Neural progenitor cell (in vitro differentiated cells): ENCODE results near the gene SH3BP2. TPM values are rescaled to one million over a fixed set of nuclear protein-coding genes. Genes with fewer than 3 reads are reported as not detected.
A peak's percentile ranks its signal among the peaks of the same experiment; 100 is the strongest.

Experiments
- DNase-seq: peaks from one replicate; pipeline ENCODE4 v3.0.0-alpha.2; 2016; ENCODE audit warnings: low spot score
- H2AFZ ChIP-seq: fragments of 200-600 bp; sonication (generic); replicated peaks from 2 replicates; pipeline ENCODE4 v1.6.1; 2016; ENCODE audit warnings: antibody characterized with exemption
- H3F3A ChIP-seq: fragments of 200-600 bp; sonication (generic); 2 replicates; pipeline ENCODE4 v1.6.1; 2016; ENCODE audit warnings: antibody characterized with exemption, low read depth
- H3K27ac ChIP-seq: fragments of 200-600 bp; sonication (generic); 2 replicates; pipeline ENCODE4 v1.5.1; 2016; ENCODE audit warnings: mild to moderate bottlenecking
- H3K27me3 ChIP-seq: fragments of 200-600 bp; sonication (generic); 2 replicates; pipeline ENCODE4 v1.6.1; 2016; ENCODE audit warnings: mild to moderate bottlenecking, moderate library complexity
- H3K36me3 ChIP-seq: fragments of 200-600 bp; sonication (generic); 2 replicates; pipeline ENCODE4 v1.5.1; 2016
- H3K4me1 ChIP-seq: fragments of 200-600 bp; sonication (generic); 2 replicates; pipeline ENCODE4 v1.6.1; 2016; ENCODE audit warnings: mixed run types
- H3K4me2 ChIP-seq: fragments of 200-600 bp; sonication (generic); 2 replicates; pipeline ENCODE4 v1.6.1; 2016
- H3K4me3 ChIP-seq: fragments of 200-600 bp; sonication (generic); 2 replicates; pipeline ENCODE4 v1.5.1; 2016
- H3K79me2 ChIP-seq: fragments of 200-600 bp; sonication (generic); 2 replicates; pipeline ENCODE4 v1.6.1; 2016; ENCODE audit warnings: low read depth
- H3K9ac ChIP-seq: fragments of 200-600 bp; sonication (generic); 2 replicates; pipeline ENCODE4 v1.6.1; 2016
- H3K9me3 ChIP-seq: fragments of 200-600 bp; sonication (generic); 2 replicates; pipeline ENCODE4 v1.5.1; 2016; ENCODE audit warnings: low read depth
- H4K20me1 ChIP-seq: fragments of 200-600 bp; sonication (generic); 2 replicates; pipeline ENCODE4 v1.6.1; 2016; ENCODE audit warnings: low read depth
- H3K27ac Mint-ChIP-seq: 3 replicates; pipeline ENCODE4 v1.8.0; 2021; ENCODE audit warnings: mixed read lengths
- H3K27me3 Mint-ChIP-seq: 2 replicates; pipeline ENCODE4 v1.8.0; 2022; ENCODE audit warnings: low read depth, mild to moderate bottlenecking, inconsistent platforms, moderate library complexity, mixed read lengths; ENCODE audit not compliant: insufficient read depth
- H3K36me3 Mint-ChIP-seq: 3 replicates; pipeline ENCODE4 v1.8.0; 2021; ENCODE audit warnings: mixed read lengths
- H3K4me1 Mint-ChIP-seq: 3 replicates; pipeline ENCODE4 v1.8.0; 2021; ENCODE audit warnings: mixed read lengths
- H3K4me3 Mint-ChIP-seq: 3 replicates; pipeline ENCODE4 v1.8.0; 2021; ENCODE audit warnings: mild to moderate bottlenecking, moderate library complexity, mixed read lengths
- H3K9me3 Mint-ChIP-seq: 3 replicates; pipeline ENCODE4 v1.8.0; 2020; ENCODE audit warnings: mixed read lengths
- CTCF ChIP-seq: fragments of 200-600 bp; sonication (generic); IDR thresholded peaks from 2 replicates; pipeline ENCODE4 v1.5.1; 2017; ENCODE audit warnings: antibody characterized with exemption, mild to moderate bottlenecking
- EZH2 ChIP-seq: fragments of 200-600 bp; sonication (generic); IDR thresholded peaks from 2 replicates; pipeline ENCODE4 v1.6.1; 2017; ENCODE audit warnings: antibody characterized with exemption, mild to moderate bottlenecking, moderate library complexity
- EZH2phosphoT487 ChIP-seq: fragments of 200-600 bp; sonication (generic); IDR thresholded peaks from 2 replicates; pipeline ENCODE4 v1.6.1; 2017; ENCODE audit warnings: antibody characterized with exemption
- total RNA-seq: library from RNA; depleted of rRNA; stranded (reverse); fragments of >200 nt; gene quantifications from 2 replicates; pipeline ENCODE4 v1.2.3, GENCODE V29; 2015; ENCODE audit warnings: low replicate concordance

Gene SH3BP2
- total RNA-seq, 1 donor from 2014 or later = 11.8 TPM

- Histone ChIP-seq H3K4me3 (peak overlapping the region; percentile 52), H3K4me2 (peak overlapping the region; percentile 82)
Measured at GRCh38 chr4:2793586-2794485, 951 bp downstream of the SH3BP2 start.

GRCh38 chr4:2794486-2795299 lies 1.8 kb downstream of the SH3BP2 start:
- Histone ChIP-seq H4K20me1 (no peaks in the 10 kb centered on the region), H3F3A (peaks cover 5% of the 10 kb centered on the region), H2AFZ (no peak overlapping the region), H3K27ac (no peak overlapping the region), H3K4me1 (no peaks in the 10 kb centered on the region), H3K4me3 (no peak overlapping the region), H3K36me3 (no peaks in the 10 kb centered on the region), H3K79me2 (no peaks in the 10 kb centered on the region), H3K9me3 (no peaks in the 10 kb centered on the region), H3K9ac (no peak overlapping the region), H3K27me3 (peaks cover 32% of the 10 kb centered on the region), H3K4me2 (no peak overlapping the region)
- Mint-ChIP-seq H3K27ac (no peak overlapping the region), H3K4me1 (peaks cover 12% of the 10 kb centered on the region), H3K27me3 (peaks cover 11% of the 10 kb centered on the region), H3K9me3 (no peaks in the 10 kb centered on the region), H3K4me3 (peak overlapping the region; percentile 86), H3K36me3 (no peaks in the 10 kb centered on the region)
- DNase-seq = peak; percentile 1
- TF ChIP-seq EZH2 (no peak), CTCF (no peak), EZH2phosphoT487 (no peak)

More at GRCh38 chr4:2793586-2794485, 951 bp downstream of the SH3BP2 start:
- H3K36me3 Mint-ChIP-seq = no peaks in the 10 kb centered on the region
- TF ChIP-seq EZH2phosphoT487 (no peak), EZH2 (no peak), CTCF (no peak)
- H3K9me3 Mint-ChIP-seq = no peaks in the 10 kb centered on the region
- H3K9ac ChIP-seq = no peak overlapping the region
- no peaks in the 10 kb centered on the region for H3K9me3 ChIP-seq
- no peak overlapping the region for H3K27ac Mint-ChIP-seq
- peaks cover 32% of the 10 kb centered on the region for H3K27me3 ChIP-seq
- H3K27ac ChIP-seq = no peak overlapping the region
- peak; percentile 30 for DNase-seq
- no peaks in the 10 kb centered on the region for H4K20me1 ChIP-seq
- no peak overlapping the region for H2AFZ ChIP-seq
- peaks cover 5% of the 10 kb centered on the region for H3F3A ChIP-seq
- H3K4me3 Mint-ChIP-seq = peak overlapping the region; percentile 86
- H3K79me2 ChIP-seq = no peaks in the 10 kb centered on the region
- H3K36me3 ChIP-seq = no peaks in the 10 kb centered on the region
- peaks cover 14% of the 10 kb centered on the region for H3K27me3 Mint-ChIP-seq
- H3K4me1 ChIP-seq = no peaks in the 10 kb centered on the region
- peaks cover 10% of the 10 kb centered on the region for H3K4me1 Mint-ChIP-seq

- Mint-ChIP-seq H3K36me3 (no peaks in the 10 kb centered on the region), H3K4me1 (peaks cover 12% of the 10 kb centered on the region), H3K27me3 (peaks cover 11% of the 10 kb centered on the region), H3K9me3 (no peaks in the 10 kb centered on the region), H3K4me3 (no peak overlapping the region), H3K27ac (no peak overlapping the region)
- DNase-seq = peak; percentile 1
- H3K4me3 ChIP-seq = no peak overlapping the region
- peaks cover 2% of the 10 kb centered on the region for H3K4me1 ChIP-seq
- no peaks in the 10 kb centered on the region for H3K36me3 ChIP-seq
- H3K9ac ChIP-seq = no peak overlapping the region
- no peak overlapping the region for H2AFZ ChIP-seq
- peaks cover 5% of the 10 kb centered on the region for H3F3A ChIP-seq
- TF ChIP-seq EZH2phosphoT487 (no peak), EZH2 (no peak), CTCF (no peak)
- no peak overlapping the region for H3K27ac ChIP-seq
- H3K79me2 ChIP-seq = no peaks in the 10 kb centered on the region
- no peaks in the 10 kb centered on the region for H4K20me1 ChIP-seq
- peaks cover 32% of the 10 kb centered on the region for H3K27me3 ChIP-seq
- H3K9me3 ChIP-seq = no peaks in the 10 kb centered on the region
- H3K4me2 ChIP-seq = no peak overlapping the region
Measured at GRCh38 chr4:2795300-2795892, 2.5 kb downstream of the SH3BP2 start.
